GM21723 (cell line): ENCODE measurements around the gene CBX4.

Experiments
- ATAC-seq: cut with Tn5 transposase; IDR thresholded peaks from one replicate; pipeline ENCODE4 v1.9.1; 2021; ENCODE audit warnings: mild to moderate bottlenecking, moderate library complexity; ENCODE audit not compliant: unreplicated experiment

The CBX4 gene

GRCh38 chr17:79814974-79815835 is 24.0 kb downstream of the CBX4 start:
- ATAC-seq = no peak

GRCh38 chr17:79814127-79814973 is 24.9 kb downstream of the CBX4 start:
- ATAC-seq = no peak

GRCh38 chr17:79813297-79814126 is 25.7 kb downstream of the CBX4 start:
- ATAC-seq = no peak

- no peak for ATAC-seq
Observed at GRCh38 chr17:79812353-79813258, 26.6 kb downstream of the CBX4 start.

GRCh38 chr17:79811868-79812352 is 27.3 kb downstream of the CBX4 start:
- ATAC-seq = no peak

GRCh38 chr17:79811011-79811867 is 28.0 kb downstream of the CBX4 start:
- ATAC-seq = no peak

- ATAC-seq = peak; percentile 69
Observed at GRCh38 chr17:79810130-79811010, 28.9 kb downstream of the CBX4 start.

- ATAC-seq = no peak
Observed at GRCh38 chr17:79809530-79810129, 29.6 kb downstream of the CBX4 start.

GRCh38 chr17:79808763-79809529 is 30.3 kb downstream of the CBX4 start:
- no peak for ATAC-seq

- no peak for ATAC-seq
Observed at GRCh38 chr17:79806863-79807720, 32.1 kb downstream of the CBX4 start.

GRCh38 chr17:79806446-79806760 is 32.8 kb downstream of the CBX4 start:
- no peak for ATAC-seq

GRCh38 chr17:79804856-79805696 is 34.2 kb downstream of the CBX4 start:
- ATAC-seq = peak; percentile 3

- peak; percentile 52 for ATAC-seq
Observed at GRCh38 chr17:79803997-79804855, 35.0 kb downstream of the CBX4 start.

GRCh38 chr17:79803421-79803996 is 35.7 kb downstream of the CBX4 start:
- ATAC-seq = no peak
